K562 (cell line): ENCODE data around the gene TXNL4A. TPM values are rescaled to one million over a fixed set of nuclear protein-coding genes. Genes with fewer than 3 reads are reported as not detected.
A peak's percentile ranks its signal among the peaks of the same experiment; 100 is the strongest.

Experiments used
- ARID1B ChIP-seq: fragments of 450-650 bp; IDR thresholded peaks from 2 replicates; pipeline ENCODE4 v1.6.1; 2016; ENCODE audit warnings: antibody characterized with exemption, mild to moderate bottlenecking, inconsistent platforms
- CBX8 ChIP-seq: fragments of 200-600 bp; sonication (generic); IDR thresholded peaks from 2 replicates; pipeline ENCODE4 v1.6.1; 2012; ENCODE audit warnings: borderline replicate concordance, mixed run types, low read depth, mild to moderate bottlenecking, moderate library complexity, mixed read lengths, low read length, control low read depth, inconsistent platforms; ENCODE audit not compliant: poor library complexity, severe bottlenecking; ENCODE audit errors: extremely low read depth
- EGR1 ChIP-seq: fragments of 450-650 bp; conservative IDR thresholded peaks from 2 replicates; pipeline ENCODE4 v1.6.1; 2017; ENCODE audit warnings: mild to moderate bottlenecking
- ETS1 ChIP-seq: conservative IDR thresholded peaks from 2 replicates; pipeline ENCODE4 v1.6.1; 2011; ENCODE audit warnings: low read depth, mild to moderate bottlenecking, low read length; ENCODE audit not compliant: control insufficient read depth
- FOXJ3 ChIP-seq: sonication (generic); formaldehyde crosslinking; IDR thresholded peaks from 2 replicates; pipeline ENCODE4 v1.4.0; 2020; ENCODE audit warnings: mild to moderate bottlenecking, missing genetic modification reagents
- FOXK2 ChIP-seq, 2 experiments: fragments of 450-650 bp; IDR thresholded peaks in 1 of 2; conservative IDR thresholded peaks in 1 of 2; 2 replicates each; pipeline ENCODE4 v1.6.1; 2016; ENCODE audit warnings: low read depth in 2 of 2, mild to moderate bottlenecking in 1 of 2
- GMEB1 ChIP-seq: fragments of 250-450 bp; sonication (Bioruptor Pico); IDR thresholded peaks from 2 replicates; pipeline ENCODE4 v1.4.0; 2020; ENCODE audit warnings: mild to moderate bottlenecking
- HCFC1 ChIP-seq: IDR thresholded peaks from 2 replicates; pipeline ENCODE4 v1.6.1; 2012; ENCODE audit warnings: low read depth, low read length, improper control_type of control experiment
- KDM5B ChIP-seq: fragments of 200-600 bp; sonication (generic); IDR thresholded peaks from 2 replicates; pipeline ENCODE4 v1.6.1; 2012; ENCODE audit warnings: low read depth, mild to moderate bottlenecking, moderate library complexity, low read length, control low read depth, inconsistent platforms; ENCODE audit not compliant: insufficient replicate concordance
- KLF13 ChIP-seq: fragments of 450-650 bp; IDR thresholded peaks from 2 replicates; pipeline ENCODE4 v1.6.1; 2016; ENCODE audit warnings: missing genetic modification characterization, low read depth, mild to moderate bottlenecking, missing compliant biosample characterization, moderate library complexity, borderline replicate concordance
- MYBL2 ChIP-seq, 2 experiments: fragments of 450-650 bp in 1 of 2; sonication (generic) in 1 of 2; formaldehyde crosslinking in 1 of 2; IDR thresholded peaks; 2 replicates each; pipeline versions ENCODE4 v1.6.1 to v1.8.1; 2017 to 2022; ENCODE audit warnings: borderline replicate concordance in 1 of 2, inconsistent platforms in 1 of 2, low read depth in 1 of 2, mild to moderate bottlenecking in 1 of 2, missing genetic modification reagents in 1 of 2, moderate library complexity in 1 of 2
- NCOA1 ChIP-seq: fragments of 450-650 bp; IDR thresholded peaks from 2 replicates; pipeline ENCODE4 v1.6.1; 2016; ENCODE audit warnings: low read depth
- NONO ChIP-seq, 2 experiments: fragments of 200-400 bp in 1 of 2; fragments of 450-650 bp in 1 of 2; formaldehyde crosslinking in 1 of 2; IDR thresholded peaks; 2 replicates each; pipeline ENCODE4 v1.6.1; 2017; ENCODE audit warnings: low read depth in 2 of 2, mild to moderate bottlenecking in 2 of 2, moderate library complexity in 2 of 2, low read length in 1 of 2
- PKNOX1 ChIP-seq: fragments of 450-650 bp; IDR thresholded peaks from 2 replicates; pipeline ENCODE4 v1.6.1; 2016
- PYGO2 ChIP-seq: fragments of 450-650 bp; IDR thresholded peaks from 2 replicates; pipeline ENCODE4 v1.6.1; 2016; ENCODE audit warnings: mild to moderate bottlenecking, missing genetic modification characterization, moderate library complexity, missing compliant biosample characterization
- SMAD4 ChIP-seq: fragments of 250-450 bp; sonication (Bioruptor Pico); conservative IDR thresholded peaks from 2 replicates; pipeline ENCODE4 v1.8.0; 2021; ENCODE audit warnings: inconsistent platforms, mild to moderate bottlenecking, moderate library complexity
- TAF1 ChIP-seq: IDR thresholded peaks from 2 replicates; pipeline ENCODE4 v1.6.1; 2011; ENCODE audit warnings: mild to moderate bottlenecking, low read length, moderate library complexity; ENCODE audit not compliant: insufficient read depth, control insufficient read depth, severe bottlenecking; ENCODE audit errors: extremely low read depth
- TBP ChIP-seq: optimal IDR thresholded peaks from 2 replicates; pipeline ENCODE3; 2011; ENCODE audit warnings: low read depth, low read length, improper control_type of control experiment
- TCF15 ChIP-seq: fragments of 250-450 bp; sonication (Bioruptor Pico); IDR thresholded peaks from 2 replicates; pipeline ENCODE4 v1.8.0; 2022; ENCODE audit warnings: moderate library complexity, mild to moderate bottlenecking, inconsistent platforms
- ZNF316 ChIP-seq: fragments of 450-650 bp; IDR thresholded peaks from 2 replicates; pipeline ENCODE4 v1.6.1; 2016
- polyA plus RNA-seq, 8 experiments: library from polyadenylated mRNA; depleted of rRNA in 4 of 8; stranded (reverse) in 5 of 8; unstranded in 3 of 8; fragments of >200 nt; fragmentation: Nextera tagmentation in 2 of 8; fragmentation: Illumina TruSeq in 1 of 8; extraction: Ambion mirVana in 2 of 8; extraction: Trizol in 1 of 8; gene quantifications; 2 replicates each; pipeline versions ENCODE4 v1.2.1 to v1.2.3, GENCODE V29; 2011 to 2014; ENCODE audit warnings: inconsistent platforms in 1 of 8, missing spikeins in 1 of 8
- total RNA-seq, 7 experiments: library from RNA; depleted of rRNA in 6 of 7; stranded (reverse); fragments of >200 nt in 6 of 7; fragmentation: Illumina TruSeq in 2 of 7; extraction: Trizol in 2 of 7; gene quantifications; 2 replicates each; pipeline versions ENCODE4 v1.2.1 to v1.2.3, GENCODE V29; 2011 to 2021; ENCODE audit warnings: low replicate concordance in 1 of 7

The TXNL4A gene
- total and polyA plus RNA-seq, 9 of the 15 experiments (the other 6 are each of a cell fraction or from before 2014, with no cell fraction given) = 27.0 to 132 (median 87.5) TPM

GRCh38 chr18:80034068-80034851 lies 45.9 kb upstream of the TXNL4A start, which contains the start of gene RBFA (continued):
- TF ChIP-seq TAF1 = peak; percentile 26
- TF ChIP-seq CBX8 = no peak
- TF ChIP-seq ETS1 = peak; percentile 15; the same call in 1 of the 2 replicates
- no peak for TF ChIP-seq HCFC1
- TF ChIP-seq TCF15 = no peak
- TF ChIP-seq TBP = peak; percentile 47
- TF ChIP-seq NONO (IDR thresholded peaks at IDR 0.05; ENCODE audit: low read depth in 2 of 2, low read length in 1 of 2) = peak in 1 of 2 experiments; percentile 55; a peak in 1 of 4 replicates
- peak; percentile 31 to 36; a peak in 1 of 4 replicates for TF ChIP-seq FOXK2 (conservative IDR thresholded peaks at IDR 0.05 in 1 of 2, IDR thresholded peaks at IDR 0.05 in 1 of 2; ENCODE audit: low read depth in 2 of 2)
- peak; percentile 2; the same call in 1 of the 2 replicates for TF ChIP-seq PKNOX1
- no peak for TF ChIP-seq NCOA1
- TF ChIP-seq ZNF316 = no peak
- TF ChIP-seq MYBL2 (IDR thresholded peaks at IDR 0.05; ENCODE audit: low read depth) = no peak
- no peak for TF ChIP-seq MYBL2 (CRISPR knock-in tag; IDR thresholded peaks at IDR 0.05; ENCODE audit: borderline replicate concordance)
- peak; percentile 80 for TF ChIP-seq EGR1
- 0 out of 2 replicates have a peak, but pooled peaks have one; percentile 45 for TF ChIP-seq SMAD4 (CRISPR knock-in tag)
- TF ChIP-seq KLF13 (tag) = peak; percentile 92; the same call in 1 of the 2 replicates
- TF ChIP-seq KDM5B = peak; percentile 67
- TF ChIP-seq PYGO2 (tag) = no peak
- TF ChIP-seq GMEB1 (CRISPR knock-in tag) = peak; percentile 51
- no peak for TF ChIP-seq FOXJ3 (CRISPR knock-in tag)
- TF ChIP-seq ARID1B = 0 out of 2 replicates have a peak, but pooled peaks have one; percentile 15
